Measurements from ENCODE around the gene CDC73.

DNA sequence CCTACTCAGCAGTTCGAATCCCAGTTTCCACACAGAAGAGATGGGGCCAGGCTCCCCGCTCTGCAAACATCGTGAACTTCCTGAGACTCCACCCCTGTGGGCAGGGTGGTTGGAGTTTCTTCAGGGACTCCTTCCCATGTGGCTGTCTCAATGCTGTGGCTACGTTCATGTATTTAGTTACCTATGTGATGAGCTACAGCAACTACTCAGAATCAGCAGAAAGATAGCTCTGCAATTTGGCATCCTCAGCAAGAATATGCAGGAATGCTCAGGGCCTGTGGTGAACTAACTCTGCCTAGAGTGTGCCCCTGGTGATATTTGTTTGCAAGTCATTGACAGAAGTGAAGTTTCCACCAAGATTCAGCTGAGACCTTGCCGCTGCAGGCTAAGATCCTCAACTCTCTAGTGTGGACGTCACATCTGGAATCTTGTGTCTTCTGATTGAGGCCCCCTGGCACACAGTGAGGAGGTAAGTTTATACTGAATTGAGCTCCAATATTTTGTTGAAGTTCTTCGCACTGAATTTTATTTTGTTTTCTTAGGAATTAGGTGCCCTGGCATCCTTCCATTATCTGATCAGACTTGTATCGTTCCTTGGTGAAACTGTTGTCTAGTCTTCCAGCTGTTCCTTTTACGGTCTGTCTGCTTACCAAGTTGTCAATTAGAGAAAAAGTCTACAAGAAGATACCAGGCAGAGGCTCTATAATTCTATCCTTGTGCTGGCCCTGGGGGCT, 8.4 kb upstream of the CDC73 start:
- no peak for TF ChIP-seq CTCF (IDR thresholded peaks at IDR 0.05)
- TF ChIP-seq POLR2A (IDR thresholded peaks at IDR 0.05), result no peak

Data from heart left ventricle (tissue), 13 donors.